Putamen (tissue), 1 donor: ENCODE measurements around the gene IMPG2.

Experiments
- DNase-seq: peaks from one replicate; pipeline ENCODE4 v3.0.0-alpha.2; 2016; ENCODE audit warnings: low spot score

IMPG2 gene

GRCh38 chr3:101240719-101241399 lies 79.5 kb downstream of the IMPG2 start:
- DNase-seq, result no peak

GRCh38 chr3:101235048-101235447 lies 85.3 kb downstream of the IMPG2 start:
- no peak for DNase-seq

- DNase-seq, result no peak
Measured at GRCh38 chr3:101230618-101231017, 89.8 kb downstream of the IMPG2 start.

- no peak for DNase-seq
Measured at GRCh38 chr3:101229681-101230080, 90.7 kb downstream of the IMPG2 start.

GRCh38 chr3:101228441-101228840 lies 91.9 kb downstream of the IMPG2 start:
- DNase-seq, result no peak

GRCh38 chr3:101224739-101225138 lies 95.6 kb downstream of the IMPG2 start:
- no peak for DNase-seq

GRCh38 chr3:101223016-101223415 lies 97.4 kb downstream of the IMPG2 start:
- no peak for DNase-seq

GRCh38 chr3:101219842-101220560 lies 100.4 kb downstream of the IMPG2 start:
- no peak for DNase-seq

- no peak for DNase-seq
Measured at GRCh38 chr3:101217472-101218245, 102.7 kb downstream of the IMPG2 start.

- no peak for DNase-seq
Measured at GRCh38 chr3:101216710-101217465, 103.5 kb downstream of the IMPG2 start.

- DNase-seq, result no peak
Measured at GRCh38 chr3:101212730-101213129, 107.6 kb downstream of the IMPG2 start.

- no peak for DNase-seq
Measured at GRCh38 chr3:101204246-101204645, 116.1 kb downstream of the IMPG2 start.

- DNase-seq, result no peak
Measured at GRCh38 chr3:101203411-101203810, 117.0 kb downstream of the IMPG2 start.

GRCh38 chr3:101202640-101203039 lies 117.7 kb downstream of the IMPG2 start:
- DNase-seq, result no peak

- no peak for DNase-seq
Measured at GRCh38 chr3:101200461-101200860, 119.9 kb downstream of the IMPG2 start.

GRCh38 chr3:101195951-101196713 lies 124.2 kb downstream of the IMPG2 start:
- DNase-seq, result no peak

- no peak for DNase-seq
Measured at GRCh38 chr3:101194392-101194791, 126.0 kb downstream of the IMPG2 start.

- no peak for DNase-seq
Measured at GRCh38 chr3:101193957-101194356, 126.4 kb downstream of the IMPG2 start.

- DNase-seq, result no peak
Measured at GRCh38 chr3:101189796-101190195, 130.6 kb downstream of the IMPG2 start.

- DNase-seq, result no peak
Measured at GRCh38 chr3:101189176-101189575, 131.2 kb downstream of the IMPG2 start.

- DNase-seq, result no peak
Measured at GRCh38 chr3:101185341-101185740, 135.0 kb downstream of the IMPG2 start.
